GM23338 (cell line): ENCODE data around the gene HIVEP2. TPM values are rescaled to one million over a fixed set of nuclear protein-coding genes. Genes with fewer than 3 reads are reported as not detected.

Experiments
- ATAC-seq: fragments of 200-7000 bp; cut with Tn5 transposase; 3 replicates; pipeline ENCODE4 v1.9.1; 2020
- DNase-seq: peaks from one replicate; pipeline ENCODE4 v3.0.0-alpha.2; 2015; ENCODE audit warnings: low spot score
- H2AFZ ChIP-seq: fragments of 200-600 bp; sonication (generic); 2 replicates; pipeline ENCODE4 v1.8.0; 2016; ENCODE audit warnings: antibody characterized with exemption, mild to moderate bottlenecking, moderate library complexity
- H3F3A ChIP-seq: fragments of 200-600 bp; sonication (generic); replicated peaks from 2 replicates; pipeline ENCODE4 v1.8.0; 2017; ENCODE audit warnings: antibody characterized with exemption, mixed run types, low read depth
- H3K27ac ChIP-seq: fragments of 200-600 bp; sonication (generic); 2 replicates; pipeline ENCODE4 v1.6.1; 2016; ENCODE audit warnings: low read depth
- H3K27me3 ChIP-seq: fragments of 200-600 bp; sonication (generic); 2 replicates; pipeline ENCODE4 v1.8.0; 2016; ENCODE audit warnings: mild to moderate bottlenecking, mixed run types, moderate library complexity; ENCODE audit not compliant: insufficient read depth
- H3K36me3 ChIP-seq: fragments of 200-600 bp; sonication (generic); 2 replicates; pipeline ENCODE4 v1.8.0; 2016; ENCODE audit warnings: mild to moderate bottlenecking; ENCODE audit not compliant: insufficient read depth
- H3K4me1 ChIP-seq: fragments of 200-600 bp; sonication (generic); 2 replicates; pipeline ENCODE4 v1.8.0; 2016; ENCODE audit warnings: mild to moderate bottlenecking, moderate library complexity; ENCODE audit not compliant: insufficient read depth
- H3K4me2 ChIP-seq: fragments of 200-600 bp; sonication (generic); 2 replicates; pipeline ENCODE4 v1.7.1; 2017; ENCODE audit warnings: mixed run types
- H3K4me3 ChIP-seq: fragments of 200-600 bp; sonication (generic); 2 replicates; pipeline ENCODE4 v1.6.1; 2016; ENCODE audit warnings: mixed run types
- H3K79me2 ChIP-seq: fragments of 200-600 bp; sonication (generic); replicated peaks from 2 replicates; pipeline ENCODE4 v1.8.0; 2017; ENCODE audit warnings: mild to moderate bottlenecking; ENCODE audit not compliant: insufficient read depth
- H3K9me2 ChIP-seq: fragments of 200-600 bp; sonication (generic); 2 replicates; pipeline ENCODE4 v1.8.0; 2017; ENCODE audit not compliant: insufficient read depth
- H4K20me1 ChIP-seq: fragments of 200-600 bp; sonication (generic); replicated peaks from 2 replicates; pipeline ENCODE4 v1.8.0; 2017; ENCODE audit warnings: mild to moderate bottlenecking; ENCODE audit not compliant: insufficient read depth
- H3K27ac Mint-ChIP-seq: 2 replicates; pipeline ENCODE4 v1.8.0; 2020; ENCODE audit warnings: inconsistent platforms, mild to moderate bottlenecking, moderate library complexity, mixed read lengths
- H3K27me3 Mint-ChIP-seq: 3 replicates; pipeline ENCODE4 v1.8.0; 2022; ENCODE audit warnings: low read depth, mild to moderate bottlenecking, moderate library complexity, mixed read lengths, inconsistent platforms; ENCODE audit not compliant: insufficient read depth, poor library complexity
- H3K36me3 Mint-ChIP-seq: 3 replicates; pipeline ENCODE4 v1.8.0; 2021; ENCODE audit warnings: low read depth, mild to moderate bottlenecking, inconsistent platforms, moderate library complexity, mixed read lengths
- H3K4me1 Mint-ChIP-seq: 3 replicates; pipeline ENCODE4 v1.8.0; 2020; ENCODE audit warnings: mild to moderate bottlenecking, inconsistent platforms, mixed read lengths
- H3K4me3 Mint-ChIP-seq: 3 replicates; pipeline ENCODE4 v1.8.0; 2021; ENCODE audit warnings: moderate library complexity, mild to moderate bottlenecking, inconsistent platforms, mixed read lengths
- H3K9me3 Mint-ChIP-seq: 3 replicates; pipeline ENCODE4 v1.8.0; 2020; ENCODE audit warnings: moderate library complexity, mild to moderate bottlenecking, inconsistent platforms, mixed read lengths
- CREB1 ChIP-seq: fragments of 250-450 bp; sonication (Bioruptor Pico); IDR thresholded peaks from 2 replicates; pipeline ENCODE4 v1.5.0; 2020; ENCODE audit warnings: low read depth, mild to moderate bottlenecking, moderate library complexity
- CTCF ChIP-seq, 2 experiments: fragments of 200-600 bp in 1 of 2; sonication (generic) in 1 of 2; conservative IDR thresholded peaks; 2 replicates each; pipeline versions ENCODE4 v1.5.1 to v1.6.1; 2016 to 2017; ENCODE audit warnings: antibody characterized with exemption in 2 of 2, low read depth in 2 of 2, mild to moderate bottlenecking in 2 of 2, moderate library complexity in 1 of 2
- ETS1 ChIP-seq: IDR thresholded peaks from 2 replicates; pipeline ENCODE4 v1.6.1; 2016; ENCODE audit warnings: antibody characterized with exemption
- EZH2 ChIP-seq: fragments of 200-600 bp; sonication (generic); IDR thresholded peaks from one replicate; pipeline ENCODE4 v1.8.0; 2017; ENCODE audit warnings: antibody characterized with exemption, mild to moderate bottlenecking, low read depth; ENCODE audit not compliant: unreplicated experiment
- EZH2phosphoT487 ChIP-seq: fragments of 200-600 bp; sonication (generic); IDR thresholded peaks from one replicate; pipeline ENCODE4 v1.8.1; 2018; ENCODE audit warnings: antibody characterized with exemption; ENCODE audit not compliant: unreplicated experiment
- JUNB ChIP-seq: IDR thresholded peaks from one replicate; pipeline ENCODE4 v1.6.1; 2016; ENCODE audit warnings: antibody characterized with exemption; ENCODE audit not compliant: unreplicated experiment
- NANOG ChIP-seq: IDR thresholded peaks from 2 replicates; pipeline ENCODE4 v1.6.1; 2016; ENCODE audit warnings: antibody characterized with exemption, borderline replicate concordance
- POLR2AphosphoS5 ChIP-seq: IDR thresholded peaks from 2 replicates; pipeline ENCODE4 v1.6.1; 2016; ENCODE audit warnings: antibody characterized with exemption, low read depth
- REST ChIP-seq: IDR thresholded peaks from one replicate; pipeline ENCODE4 v1.6.1; 2018; ENCODE audit warnings: antibody characterized with exemption; ENCODE audit not compliant: unreplicated experiment
- ZNF114 ChIP-seq: fragments of 250-450 bp; sonication (Bioruptor Pico); IDR thresholded peaks from 2 replicates; pipeline ENCODE4 v1.5.0; 2020; ENCODE audit warnings: mild to moderate bottlenecking, moderate library complexity
- ZNF331 ChIP-seq: fragments of 250-450 bp; sonication (Bioruptor Pico); IDR thresholded peaks from 2 replicates; pipeline ENCODE4 v1.5.0; 2020; ENCODE audit warnings: low read depth, mild to moderate bottlenecking, moderate library complexity
- polyA plus RNA-seq: library from polyadenylated mRNA; unstranded; fragments of >200 nt; fragmentation: Nextera tagmentation; extraction: Ambion mirVana; gene quantifications from 2 replicates; pipeline ENCODE4 v1.2.1, GENCODE V29; 2016
- total RNA-seq: library from RNA; depleted of rRNA; stranded (reverse); fragments of >200 nt; shearing (Covaris generic); gene quantifications from 2 replicates; pipeline ENCODE4 v1.2.3, GENCODE V29; 2014

Gene HIVEP2
- total and polyA plus RNA-seq, 2 experiments from 2014 or later, result 1.5 to 7.4 TPM

- TF ChIP-seq CTCF (conservative IDR thresholded peaks at IDR 0.05; ENCODE audit: low read depth in 2 of 2) (no peak), NANOG (no peak)
Observed at GRCh38 chr6:142945049-142945445, at the start of gene HIVEP2 (continued).

GRCh38 chr6:142993977-142994376, 49.0 kb upstream of the HIVEP2 start:
- H3K27me3 Mint-ChIP-seq, result peaks cover 5% of the 10 kb centered on the region
- no peak for DNase-seq
- no peak overlapping the region for H3K4me2 ChIP-seq
- no peak overlapping the region for H3K4me3 ChIP-seq
- H3K4me3 Mint-ChIP-seq, result no peak overlapping the region
- TF ChIP-seq EZH2, result no peak
- no peak for TF ChIP-seq CTCF (conservative IDR thresholded peaks at IDR 0.05; ENCODE audit: low read depth in 2 of 2)
- TF ChIP-seq CREB1 (CRISPR knock-in tag), result no peak
- H3K36me3 Mint-ChIP-seq, result no peaks in the 10 kb centered on the region; the same call in 2 of the 3 replicates
- peaks cover 4% of the 10 kb centered on the region for H3K4me1 Mint-ChIP-seq
- peaks cover 16% of the 10 kb centered on the region; the same call in 1 of the 2 replicates for H3K9me2 ChIP-seq
- no peaks in the 10 kb centered on the region; the same call in 1 of the 3 replicates for H3K9me3 Mint-ChIP-seq
- H4K20me1 ChIP-seq, result no peaks in the 10 kb centered on the region
- H2AFZ ChIP-seq, result peak overlapping the region; percentile 88
- no peak overlapping the region for H3K27ac ChIP-seq
- H3K36me3 ChIP-seq, result no peaks in the 10 kb centered on the region
- no peaks in the 10 kb centered on the region; the same call in 1 of the 2 replicates for H3K4me1 ChIP-seq
- H3K79me2 ChIP-seq, result no peaks in the 10 kb centered on the region
- H3K27ac Mint-ChIP-seq, result no peak overlapping the region
- no peak for ATAC-seq
- no peaks in the 10 kb centered on the region for H3F3A ChIP-seq
- no peaks in the 10 kb centered on the region for H3K27me3 ChIP-seq

GRCh38 chr6:142987490-142987889, 42.5 kb upstream of the HIVEP2 start:
- no peaks in the 10 kb centered on the region for H3F3A ChIP-seq
- peaks cover 8% of the 10 kb centered on the region; the same call in 2 of the 3 replicates for H3K9me3 Mint-ChIP-seq
- H3K79me2 ChIP-seq, result no peaks in the 10 kb centered on the region
- peaks cover 3% of the 10 kb centered on the region for H3K27me3 Mint-ChIP-seq
- H3K9me2 ChIP-seq, result peaks cover 31% of the 10 kb centered on the region
- H3K27ac ChIP-seq, result no peak overlapping the region
- H2AFZ ChIP-seq, result peak overlapping the region; percentile 1; the same call in 1 of the 2 replicates
- H3K36me3 ChIP-seq, result no peaks in the 10 kb centered on the region
- H3K36me3 Mint-ChIP-seq, result no peaks in the 10 kb centered on the region
- no peaks in the 10 kb centered on the region for H3K4me1 Mint-ChIP-seq
- no peak overlapping the region for H3K4me3 Mint-ChIP-seq
- H3K4me1 ChIP-seq, result no peaks in the 10 kb centered on the region
- ATAC-seq (no peak), DNase-seq (no peak)
- no peak overlapping the region for H3K4me3 ChIP-seq
- no peak overlapping the region for H3K4me2 ChIP-seq
- H4K20me1 ChIP-seq, result no peaks in the 10 kb centered on the region
- no peak overlapping the region for H3K27ac Mint-ChIP-seq
- TF ChIP-seq ZNF114 (CRISPR knock-in tag) (no peak), REST (no peak), EZH2phosphoT487 (no peak), ZNF331 (CRISPR knock-in tag) (no peak), JUNB (no peak), ETS1 (no peak), CTCF (conservative IDR thresholded peaks at IDR 0.05; ENCODE audit: low read depth in 2 of 2) (no peak), EZH2 (no peak), NANOG (no peak), POLR2AphosphoS5 (no peak)
- no peaks in the 10 kb centered on the region for H3K27me3 ChIP-seq
